HCT116 (cell line): Measurements from ENCODE around the gene STX2. TPM values are rescaled to one million over a fixed set of nuclear protein-coding genes. Genes with fewer than 3 reads are reported as not detected.

Experiments used
- ATAC-seq: fragments of 200-7000 bp; cut with Tn5 transposase; 2 replicates; pipeline ENCODE4 v1.9.1; 2020; ENCODE audit warnings: mild to moderate bottlenecking, moderate library complexity
- BruUV-seq: library from RNA; stranded (reverse); fragments of 400-500 nt; replicated peaks from 2 replicates; lab custom pipeline; 2021; lab: Mats Ljungman, UMichigan
- CTCF ChIA-PET: fragments of 300-600 bp; sonication (Branson Sonifier 250); formaldehyde crosslinking; loops from one replicate; lab custom pipeline; 2021; ENCODE audit warnings: antibody characterized with exemption; lab: Charles Lee
- POLR2A ChIA-PET: fragments of 300-600, 350-600 bp; sonication (Branson Sonifier 250); formaldehyde crosslinking; loops from one replicate; lab custom pipeline; 2021; ENCODE audit warnings: antibody characterized with exemption; lab: Charles Lee
- RAD21 ChIA-PET, 2 experiments: fragments of 300-600 bp; sonication (Branson Sonifier 250); formaldehyde crosslinking; loops; one replicate each; lab custom pipeline; 2023; ENCODE audit warnings: low total read pairs in 2 of 2; ENCODE audit not compliant: uncharacterized antibody in 2 of 2, unreplicated experiment in 2 of 2, low non-redundant PET in 1 of 2; lab: Charles Lee
- DNase-seq: peaks from one replicate; pipeline ENCODE4 v3.0.0-alpha.2; 2010; ENCODE audit warnings: low read depth, low spot score
- H2AFZ ChIP-seq: fragments of 200-600 bp; shearing (Covaris generic), sonication (generic); 2 replicates; pipeline ENCODE4 v1.6.1; 2017; ENCODE audit warnings: low read depth, mixed run types, mixed read lengths, antibody characterized with exemption, low read length; ENCODE audit not compliant: poor library complexity, severe bottlenecking
- H3K27ac ChIP-seq: 2 replicates; pipeline ENCODE4 v1.5.1; 2012; ENCODE audit warnings: low read depth, low read length
- H3K27me3 ChIP-seq: fragments of 200-600 bp; sonication (generic); 2 replicates; pipeline ENCODE4 v1.6.1; 2016; ENCODE audit warnings: mixed run types, low read length, mixed read lengths; ENCODE audit not compliant: insufficient read depth
- H3K36me3 ChIP-seq, 2 experiments: fragments of 200-500 bp in 1 of 2; fragments of 200-600 bp in 1 of 2; sonication (Bioruptor generic) in 1 of 2; sonication (generic) in 1 of 2; 2 replicates each; pipeline versions ENCODE4 v1.5.1 to v1.6.1; 2014 to 2016; ENCODE audit warnings: low read length in 2 of 2, inconsistent platforms in 1 of 2, mixed read lengths in 1 of 2, mixed run types in 1 of 2; ENCODE audit not compliant: insufficient read depth in 2 of 2, control insufficient read depth in 1 of 2
- H3K4me1 ChIP-seq, 2 experiments: fragments of 200-600 bp in 1 of 2; sonication (generic) in 1 of 2; 2 replicates each; pipeline versions ENCODE4 v1.5.1 to v1.6.1; 2012 to 2017; ENCODE audit warnings: low read length in 2 of 2, inconsistent platforms in 1 of 2, mild to moderate bottlenecking in 1 of 2, mixed read lengths in 1 of 2, mixed run types in 1 of 2, moderate library complexity in 1 of 2; ENCODE audit not compliant: insufficient read depth in 2 of 2, control insufficient read depth in 1 of 2
- H3K4me2 ChIP-seq: fragments of 200-600 bp; sonication (generic); 2 replicates; pipeline ENCODE4 v1.6.1; 2017; ENCODE audit warnings: mixed run types, low read length, mixed read lengths
- H3K4me3 ChIP-seq, 2 experiments: fragments of 200-600 bp in 1 of 2; sonication (generic) in 1 of 2; replicated peaks in 1 of 2; 2 replicates each; pipeline ENCODE4 v1.5.1; 2011 to 2016; ENCODE audit warnings: low read length in 2 of 2, control low read depth in 1 of 2, low read depth in 1 of 2, mild to moderate bottlenecking in 1 of 2, mixed read lengths in 1 of 2, mixed run types in 1 of 2
- H3K79me2 ChIP-seq: fragments of 200-600 bp; sonication (generic); 2 replicates; pipeline ENCODE4 v1.6.1; 2017; ENCODE audit warnings: mild to moderate bottlenecking, mixed run types, low read length, moderate library complexity, mixed read lengths; ENCODE audit not compliant: insufficient read depth
- H3K9ac ChIP-seq: fragments of 200-600 bp; sonication (generic); 2 replicates; pipeline ENCODE4 v1.6.1; 2016; ENCODE audit warnings: low read length, mixed read lengths
- H3K9me2 ChIP-seq: fragments of 200-600 bp; sonication (generic), shearing (Covaris generic); 2 replicates; pipeline ENCODE4 v1.6.1; 2017; ENCODE audit warnings: mixed run types, mild to moderate bottlenecking, moderate library complexity; ENCODE audit not compliant: insufficient read depth
- H3K9me3 ChIP-seq, 2 experiments: fragments of 200-500 bp in 1 of 2; fragments of 200-600 bp in 1 of 2; sonication (Bioruptor generic) in 1 of 2; sonication (generic) in 1 of 2; 2 replicates each; pipeline ENCODE4 v1.6.1; 2014 to 2017; ENCODE audit warnings: low read length in 2 of 2, mixed read lengths in 2 of 2, inconsistent platforms in 1 of 2, low read depth in 1 of 2, mild to moderate bottlenecking in 1 of 2, mixed run types in 1 of 2, moderate library complexity in 1 of 2; ENCODE audit not compliant: control insufficient read depth in 1 of 2, insufficient read depth in 1 of 2
- H4K20me1 ChIP-seq: fragments of 200-600 bp; sonication (generic), shearing (Covaris generic); 2 replicates; pipeline ENCODE4 v1.6.1; 2017; ENCODE audit warnings: mixed run types, mild to moderate bottlenecking, moderate library complexity; ENCODE audit not compliant: insufficient read depth
- CBX3 ChIP-seq: IDR thresholded peaks from 2 replicates; pipeline ENCODE4 v1.6.1; 2012; ENCODE audit warnings: low read depth
- EGR1 ChIP-seq: IDR thresholded peaks from 2 replicates; pipeline ENCODE4 v1.6.1; 2012; ENCODE audit warnings: low read depth
- FOSL1 ChIP-seq: IDR thresholded peaks from 2 replicates; pipeline ENCODE4 v1.6.1; 2012; ENCODE audit warnings: low read depth
- POLR2A ChIP-seq: IDR thresholded peaks from 2 replicates; pipeline ENCODE4 v1.7.0; 2011; ENCODE audit warnings: borderline replicate concordance; ENCODE audit not compliant: insufficient read depth, insufficient read length; ENCODE audit errors: extremely low read depth
- RAD21 ChIP-seq: IDR thresholded peaks from 2 replicates; pipeline ENCODE4 v1.6.1; 2012; ENCODE audit warnings: low read depth, mild to moderate bottlenecking
- SIN3A ChIP-seq: IDR thresholded peaks from 2 replicates; pipeline ENCODE4 v1.6.1; 2012; ENCODE audit warnings: low read depth
- SRF ChIP-seq: IDR thresholded peaks from 2 replicates; pipeline ENCODE4 v1.6.1; 2012; ENCODE audit warnings: low read depth
- TCF7L2 ChIP-seq: IDR thresholded peaks from 2 replicates; pipeline ENCODE4 v1.7.0; 2011; ENCODE audit warnings: borderline replicate concordance, inconsistent platforms; ENCODE audit not compliant: insufficient read depth, insufficient read length; ENCODE audit errors: extremely low read depth
- intact Hi-C: fragments of 100-400 bp; cut with micrococcal nuclease; formaldehyde crosslinking; loops from 2 replicates; pipeline ENCODE4 v1.10.0; 2022
- total RNA-seq: library from RNA; stranded (reverse); gene quantifications from one replicate; pipeline ENCODE4 v1.2.1, GENCODE V29; 2021; ENCODE audit not compliant: unreplicated experiment
- TF ChIP-seq, protein P1 (sequence below): IDR thresholded peaks from 2 replicates; pipeline ENCODE4 v1.6.1; 2012; ENCODE audit warnings: low read depth
- TF ChIP-seq, protein P2 (sequence below): IDR thresholded peaks from 2 replicates; pipeline ENCODE4 v1.6.1; 2012

Gene STX2
- total RNA-seq, 1 experiment from 2014 or later = 19.2 TPM

DNA sequence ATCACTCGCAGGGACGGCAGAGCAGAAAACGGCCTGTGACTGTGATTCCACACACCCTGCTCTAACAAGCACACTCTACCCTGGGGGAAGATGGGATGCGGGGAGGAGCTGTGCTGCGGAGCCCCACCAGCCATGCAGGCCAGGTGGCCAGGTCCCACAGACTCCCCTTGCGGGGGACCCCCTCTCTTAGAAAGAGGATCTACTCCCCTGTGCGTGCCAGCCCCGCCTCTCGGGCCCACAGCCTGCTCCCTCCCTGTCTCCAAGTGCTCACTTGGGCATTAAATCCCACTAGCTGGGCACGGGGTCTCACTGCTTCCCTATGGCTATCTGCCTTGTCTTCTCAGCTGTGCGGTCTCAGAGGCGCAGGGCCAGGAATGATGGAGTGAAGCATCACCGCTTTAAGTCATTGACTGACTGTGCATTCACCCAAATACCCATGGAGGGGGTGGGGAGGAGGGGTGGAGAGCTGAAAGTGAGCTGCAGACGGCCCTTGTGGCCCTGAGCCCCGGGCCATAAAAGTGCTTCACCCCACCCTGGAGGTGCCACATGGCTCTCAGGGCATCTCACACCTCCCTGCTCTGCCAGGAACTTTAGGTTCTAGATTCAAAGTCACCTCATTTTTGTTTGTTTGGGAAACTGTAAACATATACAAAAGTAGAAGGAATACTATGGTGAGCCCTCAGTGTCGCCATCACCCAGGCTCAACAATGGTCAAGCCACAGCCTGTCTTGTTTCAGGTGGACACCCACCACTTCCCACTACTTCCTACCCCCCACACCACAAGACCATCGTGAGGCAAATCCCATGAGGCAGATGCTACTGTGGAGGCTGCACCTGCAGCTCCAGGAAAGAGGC lies 9.4 kb downstream of the STX2 start:
- ChIA-PET CTCF (interaction anchor here (1.2 kb wide), 1 partner anchor 12 kb away, joined by 3 read pairs; no protein-coding TSS in a partner anchor), RAD21 (no interaction called here), POLR2A (no interaction called here)
- intact Hi-C loops = no loop called here
- no peak for ATAC-seq
- no peak overlapping the region for H3K4me3 ChIP-seq
- H3K27ac ChIP-seq = no peak overlapping the region
- no peaks in the 10 kb centered on the region for H3K27me3 ChIP-seq
- H3K4me2 ChIP-seq = no peak overlapping the region
- no peak for DNase-seq
- no peaks in the 10 kb centered on the region for H4K20me1 ChIP-seq
- H3K9ac ChIP-seq = no peak overlapping the region
- H2AFZ ChIP-seq = no peak overlapping the region
- no peaks in the 10 kb centered on the region for H3K9me2 ChIP-seq
- no peaks in the 10 kb centered on the region for H3K9me3 ChIP-seq
- H3K4me1 ChIP-seq = no peaks in the 10 kb centered on the region
- peaks cover 17% of the 10 kb centered on the region; the same call in 1 of the 2 replicates for H3K79me2 ChIP-seq
- TF ChIP-seq POLR2A (no peak), CBX3 (no peak), SRF (no peak), TCF7L2 (no peak), FOSL1 (no peak), RAD21 (no peak), SIN3A (no peak), EGR1 (no peak)
- TF ChIP-seq, protein P1, sequence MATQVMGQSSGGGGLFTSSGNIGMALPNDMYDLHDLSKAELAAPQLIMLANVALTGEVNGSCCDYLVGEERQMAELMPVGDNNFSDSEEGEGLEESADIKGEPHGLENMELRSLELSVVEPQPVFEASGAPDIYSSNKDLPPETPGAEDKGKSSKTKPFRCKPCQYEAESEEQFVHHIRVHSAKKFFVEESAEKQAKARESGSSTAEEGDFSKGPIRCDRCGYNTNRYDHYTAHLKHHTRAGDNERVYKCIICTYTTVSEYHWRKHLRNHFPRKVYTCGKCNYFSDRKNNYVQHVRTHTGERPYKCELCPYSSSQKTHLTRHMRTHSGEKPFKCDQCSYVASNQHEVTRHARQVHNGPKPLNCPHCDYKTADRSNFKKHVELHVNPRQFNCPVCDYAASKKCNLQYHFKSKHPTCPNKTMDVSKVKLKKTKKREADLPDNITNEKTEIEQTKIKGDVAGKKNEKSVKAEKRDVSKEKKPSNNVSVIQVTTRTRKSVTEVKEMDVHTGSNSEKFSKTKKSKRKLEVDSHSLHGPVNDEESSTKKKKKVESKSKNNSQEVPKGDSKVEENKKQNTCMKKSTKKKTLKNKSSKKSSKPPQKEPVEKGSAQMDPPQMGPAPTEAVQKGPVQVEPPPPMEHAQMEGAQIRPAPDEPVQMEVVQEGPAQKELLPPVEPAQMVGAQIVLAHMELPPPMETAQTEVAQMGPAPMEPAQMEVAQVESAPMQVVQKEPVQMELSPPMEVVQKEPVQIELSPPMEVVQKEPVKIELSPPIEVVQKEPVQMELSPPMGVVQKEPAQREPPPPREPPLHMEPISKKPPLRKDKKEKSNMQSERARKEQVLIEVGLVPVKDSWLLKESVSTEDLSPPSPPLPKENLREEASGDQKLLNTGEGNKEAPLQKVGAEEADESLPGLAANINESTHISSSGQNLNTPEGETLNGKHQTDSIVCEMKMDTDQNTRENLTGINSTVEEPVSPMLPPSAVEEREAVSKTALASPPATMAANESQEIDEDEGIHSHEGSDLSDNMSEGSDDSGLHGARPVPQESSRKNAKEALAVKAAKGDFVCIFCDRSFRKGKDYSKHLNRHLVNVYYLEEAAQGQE = no peak
- TF ChIP-seq, protein P2, sequence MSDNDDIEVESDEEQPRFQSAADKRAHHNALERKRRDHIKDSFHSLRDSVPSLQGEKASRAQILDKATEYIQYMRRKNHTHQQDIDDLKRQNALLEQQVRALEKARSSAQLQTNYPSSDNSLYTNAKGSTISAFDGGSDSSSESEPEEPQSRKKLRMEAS = no peak
- H3K36me3 ChIP-seq = no peaks in the 10 kb centered on the region; a peak in 1 of 4 replicates
- BruUV-seq = no TSS peak
